ENCODE results near the gene LGALS7. TPM values are rescaled to one million over a fixed set of nuclear protein-coding genes. Genes with fewer than 3 reads are reported as not detected.

The LGALS7 gene
- polyA plus RNA-seq, 10 donors: 0.49 to 35.7 (median 0.60) TPM; not detected in 2

DNA sequence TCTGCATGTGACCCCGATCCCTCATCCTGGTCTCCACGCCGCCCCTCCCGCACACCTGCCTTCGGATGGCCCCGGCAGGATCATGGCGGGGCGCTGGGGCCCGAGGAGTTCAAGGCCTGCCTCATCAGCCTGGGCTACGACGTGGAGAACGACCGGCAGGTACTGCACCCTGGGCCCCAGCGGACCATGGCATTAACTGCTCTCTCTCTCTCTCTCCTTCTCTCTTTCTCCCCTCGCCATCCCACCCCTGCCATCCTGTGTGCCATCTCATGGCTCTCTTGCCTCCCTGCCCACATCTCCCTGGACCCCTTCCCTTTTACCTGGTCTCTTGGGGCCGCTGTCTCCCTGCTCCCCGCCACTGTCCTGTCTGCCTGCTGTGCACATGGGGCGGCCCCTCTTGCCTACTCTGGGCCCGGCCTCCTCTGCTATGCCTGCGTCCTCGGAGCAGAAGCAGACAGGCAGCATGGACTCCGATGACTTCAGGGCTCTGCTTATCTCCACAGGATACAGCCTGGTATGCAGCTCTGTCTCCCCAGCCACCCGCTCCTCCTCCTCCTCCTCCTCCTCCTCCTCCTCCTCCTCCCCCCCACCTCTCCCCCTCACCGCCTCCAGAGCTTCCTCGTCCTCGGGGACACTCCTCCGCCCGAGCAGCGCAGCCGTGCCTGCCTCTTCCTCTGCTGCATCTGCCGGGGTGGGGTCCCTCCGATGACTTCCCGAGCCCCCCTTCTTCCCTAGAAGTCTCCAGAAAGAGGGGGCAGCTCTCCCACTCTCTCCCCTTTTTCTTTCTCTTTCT, 45.3 kb downstream of the LGALS7 start:
- DNase-seq: no peak

DNA sequence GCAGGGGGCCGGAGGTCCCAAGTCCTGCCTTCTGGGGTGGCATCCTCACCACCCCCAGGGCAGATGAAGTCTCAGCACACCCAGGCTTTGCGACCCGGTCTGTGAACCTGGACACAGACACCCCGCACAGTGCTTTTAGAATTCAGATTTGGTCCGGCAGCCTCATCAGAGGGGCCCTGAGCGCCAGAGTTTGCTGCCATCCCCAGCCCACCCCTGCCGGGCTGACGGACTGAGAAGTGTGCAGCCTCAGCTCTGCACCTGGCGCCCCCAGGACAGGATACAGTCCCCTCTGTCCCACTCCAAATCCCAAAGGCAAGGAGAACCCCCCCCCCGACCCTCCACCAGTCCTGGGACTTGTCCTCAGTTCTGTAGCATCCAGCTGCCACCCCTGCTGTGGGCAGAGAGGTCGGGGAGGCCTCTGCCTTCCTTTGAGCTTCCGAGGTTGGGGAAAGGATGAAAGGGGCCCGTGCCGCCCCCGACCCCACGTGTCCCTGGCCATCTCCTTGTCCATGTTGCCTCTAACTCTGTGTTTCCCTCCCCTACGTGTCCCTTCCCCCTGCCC, 45.9 kb downstream of the LGALS7 start:
- DNase-seq: no peak

DNA sequence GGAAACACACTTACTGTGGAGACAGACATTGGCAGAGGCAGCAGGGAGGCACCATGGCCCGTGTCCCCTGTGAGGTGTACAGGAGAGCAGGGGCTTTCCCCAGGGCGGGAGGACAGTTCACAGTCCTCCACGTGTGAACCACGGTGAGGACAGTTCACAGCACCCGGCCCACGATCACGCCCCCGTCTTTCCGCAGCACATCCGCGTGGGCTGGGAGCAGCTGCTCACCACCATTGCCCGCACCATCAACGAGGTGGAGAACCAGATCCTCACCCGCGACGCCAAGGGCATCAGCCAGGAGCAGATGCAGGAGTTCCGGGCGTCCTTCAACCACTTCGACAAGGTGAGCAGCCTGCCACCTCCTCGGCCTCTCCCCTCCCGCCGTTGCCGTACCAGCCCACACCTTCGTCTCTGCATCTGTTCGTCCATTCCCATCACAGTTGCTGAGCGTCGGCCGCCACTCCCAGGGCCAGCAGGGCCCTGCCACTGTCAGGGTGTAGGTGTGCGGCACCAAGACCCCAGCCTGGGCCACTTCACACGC, 46.5 kb downstream of the LGALS7 start:
- DNase-seq: no peak

DNA sequence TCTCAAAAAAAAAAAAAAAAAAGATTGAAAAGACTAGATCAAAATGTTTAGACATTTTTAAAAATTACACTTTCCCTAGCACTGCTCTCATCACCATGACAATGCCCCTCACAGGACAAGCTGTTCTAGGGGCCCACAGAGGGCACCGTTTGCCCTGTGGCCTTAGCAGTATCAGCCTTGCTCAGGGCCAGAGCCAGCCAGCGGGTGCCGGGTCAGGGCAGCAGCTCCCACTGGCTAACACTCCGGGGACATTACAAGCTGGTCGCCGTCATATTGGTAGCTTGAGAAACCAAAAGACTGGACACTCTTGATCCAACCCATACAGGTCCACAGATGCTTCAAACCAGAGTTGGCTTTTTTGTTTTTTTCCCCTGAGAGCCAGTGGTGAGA, 47.0 kb downstream of the LGALS7 start:
- no peak for DNase-seq

DNA sequence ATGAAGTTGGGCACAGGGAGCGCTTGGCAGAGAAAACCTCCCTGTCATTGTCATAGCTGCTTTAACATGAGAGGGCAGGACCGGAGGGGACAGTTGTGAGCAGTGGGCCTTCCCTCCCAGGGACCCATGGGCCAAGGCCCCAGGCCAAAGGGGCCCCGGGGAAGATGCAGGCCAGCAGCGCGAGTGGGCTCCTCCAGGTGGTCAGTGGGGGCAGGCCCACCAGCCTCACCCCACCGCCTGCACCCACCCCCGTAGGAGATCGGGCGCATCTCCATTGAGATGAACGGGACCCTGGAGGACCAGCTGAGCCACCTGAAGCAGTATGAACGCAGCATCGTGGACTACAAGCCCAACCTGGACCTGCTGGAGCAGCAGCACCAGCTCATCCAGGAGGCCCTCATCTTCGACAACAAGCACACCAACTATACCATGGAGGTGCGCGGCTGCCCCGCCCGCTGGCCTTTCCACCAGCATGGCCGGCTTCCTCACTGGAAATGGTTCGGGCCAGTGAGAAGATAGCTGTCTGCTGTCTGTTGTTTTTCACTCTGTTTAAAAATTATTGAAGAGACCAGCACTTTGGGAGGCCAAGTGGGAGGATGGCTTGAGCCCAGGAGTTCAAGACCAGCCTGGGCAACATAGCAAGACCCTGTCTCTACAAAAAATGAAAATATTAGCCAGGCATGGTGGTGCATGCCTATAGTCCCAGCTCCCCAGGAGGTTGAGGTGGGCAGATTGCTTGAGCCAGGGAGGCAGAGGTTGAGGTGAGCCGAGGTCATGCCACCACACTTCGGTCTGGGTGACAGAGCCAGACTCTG, 47.6 kb downstream of the LGALS7 start:
- DNase-seq: no peak

DNA sequence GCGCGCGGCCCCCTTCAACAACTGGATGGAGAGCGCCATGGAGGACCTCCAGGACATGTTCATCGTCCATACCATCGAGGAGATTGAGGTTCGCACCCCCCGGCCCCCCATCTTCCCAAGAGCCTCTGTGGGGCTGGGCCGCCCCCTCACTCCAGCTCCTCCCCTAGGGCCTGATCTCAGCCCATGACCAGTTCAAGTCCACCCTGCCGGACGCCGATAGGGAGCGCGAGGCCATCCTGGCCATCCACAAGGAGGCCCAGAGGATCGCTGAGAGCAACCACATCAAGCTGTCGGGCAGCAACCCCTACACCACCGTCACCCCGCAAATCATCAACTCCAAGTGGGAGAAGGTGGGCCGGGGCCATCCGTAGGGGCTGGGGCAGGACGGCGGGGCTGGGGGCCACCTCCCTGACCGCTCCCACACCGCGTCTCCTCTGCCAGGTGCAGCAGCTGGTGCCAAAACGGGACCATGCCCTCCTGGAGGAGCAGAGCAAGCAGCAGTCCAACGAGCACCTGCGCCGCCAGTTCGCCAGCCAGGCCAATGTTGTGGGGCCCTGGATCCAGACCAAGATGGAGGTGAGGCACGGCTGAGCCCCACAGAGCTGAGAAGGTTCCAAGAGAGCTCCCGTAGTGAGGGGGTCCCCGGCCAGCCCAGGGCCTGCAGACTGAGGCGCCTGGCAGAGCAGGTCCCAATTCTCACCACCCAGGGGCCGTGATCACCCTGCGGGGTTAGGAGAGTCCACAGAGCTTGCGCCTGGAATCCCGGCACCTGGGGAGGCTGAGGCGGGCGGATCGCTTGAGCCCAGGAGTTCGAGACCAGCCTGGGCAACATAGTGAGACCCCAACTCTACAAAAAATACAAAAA, 49.1 kb downstream of the LGALS7 start:
- no peak for DNase-seq

DNA sequence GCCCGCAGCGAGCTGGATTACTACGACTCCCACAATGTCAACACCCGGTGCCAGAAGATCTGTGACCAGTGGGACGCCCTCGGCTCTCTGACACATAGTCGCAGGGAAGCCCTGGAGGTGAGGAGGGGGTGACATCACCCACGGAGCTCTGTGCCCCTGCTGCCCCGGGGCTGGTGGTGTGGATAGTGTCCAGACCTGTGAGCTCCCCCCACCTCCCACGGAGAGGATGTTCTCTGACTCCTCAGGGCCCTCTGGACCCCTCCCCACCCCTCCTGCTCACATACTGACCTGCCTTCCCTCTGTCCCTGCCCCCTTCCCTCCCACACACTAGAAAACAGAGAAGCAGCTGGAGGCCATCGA, 49.7 kb downstream of the LGALS7 start:
- DNase-seq: no peak

DNA sequence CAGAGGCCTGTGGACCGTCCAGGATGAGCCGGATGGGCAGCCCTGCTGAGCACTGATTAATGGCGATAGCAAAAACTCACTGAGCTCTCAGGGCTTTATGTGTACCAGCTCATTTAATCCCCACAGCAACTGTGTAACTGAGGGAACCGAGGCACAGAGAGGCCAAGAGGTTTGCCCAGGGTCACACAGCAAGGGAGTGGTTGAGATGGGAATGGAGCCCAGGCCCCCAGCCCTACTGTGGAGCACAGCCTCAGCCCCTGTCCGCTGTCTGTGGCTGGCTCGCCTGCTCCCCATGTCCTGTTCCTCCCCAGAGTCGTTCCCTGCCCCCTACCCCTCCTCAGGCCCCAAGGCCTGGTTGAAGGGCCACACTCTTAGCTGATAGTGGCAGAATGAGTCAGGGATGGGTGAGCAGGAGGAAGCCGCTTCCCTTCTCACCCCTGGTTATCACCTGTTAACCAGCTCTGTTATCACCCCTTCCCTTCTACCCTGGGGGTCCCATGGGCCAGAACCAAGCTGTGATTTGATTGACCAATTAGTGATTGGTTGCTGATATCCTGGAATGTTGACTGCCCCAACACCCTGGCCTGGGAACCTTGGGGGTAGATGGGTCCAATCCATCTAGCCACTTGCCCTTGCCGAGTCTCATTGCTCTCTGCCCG, 50.2 kb downstream of the LGALS7 start:
- DNase-seq: no peak

DNA sequence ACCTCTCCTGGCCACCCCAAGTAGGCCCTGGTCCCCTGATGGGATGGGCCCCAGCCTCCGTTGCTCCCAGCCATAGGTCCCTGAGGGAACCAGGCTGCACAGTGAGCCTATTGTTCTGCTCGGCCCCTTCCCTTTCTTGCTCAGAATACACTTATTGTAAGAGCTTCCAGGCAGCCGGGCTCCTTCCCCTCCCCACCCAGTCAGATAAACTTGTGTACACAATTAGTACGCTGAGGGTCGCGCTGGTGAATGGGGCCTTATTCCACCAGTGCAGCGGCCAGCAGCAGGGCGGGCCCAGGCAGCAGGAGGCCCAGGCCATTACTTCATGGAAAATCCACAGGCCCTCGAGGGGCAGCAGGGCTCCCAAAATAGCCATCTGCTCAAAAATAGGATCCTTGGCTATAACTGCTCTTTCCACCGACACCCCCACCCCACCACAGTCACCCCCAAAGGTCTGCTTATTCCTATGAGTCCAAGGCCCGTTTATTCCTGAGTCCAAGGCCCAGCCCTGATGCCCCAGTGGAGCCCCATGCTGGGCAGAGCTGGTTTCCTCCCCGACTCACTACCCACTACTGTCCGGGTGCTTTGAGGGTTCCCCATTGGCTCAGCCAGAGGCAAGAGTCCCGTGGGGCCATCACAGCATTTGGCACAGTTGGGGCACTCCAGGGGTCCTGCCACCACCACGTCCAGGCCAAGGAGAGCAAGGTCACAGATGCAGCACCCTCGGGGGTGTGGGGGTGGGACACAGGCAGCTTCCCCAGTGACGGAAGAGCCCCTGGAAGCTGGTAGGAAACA, 51.1 kb downstream of the LGALS7 start:
- DNase-seq: peak in 1 of 3 donors; percentile 87

DNA sequence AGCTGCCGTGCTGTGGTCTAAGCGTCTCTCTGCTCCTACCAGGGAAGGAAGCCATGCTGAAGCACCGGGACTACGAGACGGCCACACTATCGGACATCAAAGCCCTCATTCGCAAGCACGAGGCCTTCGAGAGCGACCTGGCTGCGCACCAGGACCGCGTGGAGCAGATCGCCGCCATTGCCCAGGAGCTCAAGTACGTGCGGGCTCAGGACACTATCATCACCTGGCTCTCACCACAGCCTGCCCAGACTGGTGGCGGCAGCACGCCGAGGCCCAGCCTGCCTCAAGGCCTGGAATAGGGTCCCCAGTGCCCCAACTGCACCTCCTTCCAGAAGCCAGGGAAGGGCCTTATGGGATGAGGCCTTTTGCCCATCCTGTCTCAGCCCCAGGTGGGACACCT, 51.8 kb downstream of the LGALS7 start:
- no peak for DNase-seq

Other genes with a start within 250 kb of the LGALS7 start
- gene MAP4K1, start 155.6 kb downstream of the LGALS7 start, polyA plus RNA-seq (ENCODE audit: insufficient read length in 10 of 10): 10 to 100 TPM in 4 of 10 donors, 1 to 10 TPM in 6; 2.7 to 19.2 (median 9.1) TPM
- 100 to 1,000 TPM; 343 to 391 (median 353) TPM for gene EIF3K, start 154.3 kb downstream of the LGALS7 start, polyA plus RNA-seq (ENCODE audit: insufficient read length in 10 of 10)
- gene ACTN4, start 125.9 kb downstream of the LGALS7 start, polyA plus RNA-seq (ENCODE audit: insufficient read length in 10 of 10): 100 to 1,000 TPM; 173 to 278 (median 195) TPM
- gene CAPN12, start 29.0 kb downstream of the LGALS7 start, polyA plus RNA-seq (ENCODE audit: insufficient read length in 10 of 10): 1 to 10 TPM in 4 of 10 donors, under 1 TPM in 6; 0.71 to 2.2 (median 0.94) TPM
- gene LGALS7B, start 15.7 kb upstream of the LGALS7 start, polyA plus RNA-seq (ENCODE audit: insufficient read length in 10 of 10): 10 to 100 TPM in 2 of 10 donors, 1 to 10 TPM in 2, under 1 TPM in 4, not detected in 2; 0.46 to 90.7 (median 1.1) TPM
- 1 to 10 TPM in 4 of 10 donors, under 1 TPM in 6; 0.45 to 2.7 (median 0.90) TPM for gene LGALS4, start 39.4 kb upstream of the LGALS7 start, polyA plus RNA-seq (ENCODE audit: insufficient read length in 10 of 10)
- gene ECH1, start 58.3 kb upstream of the LGALS7 start, polyA plus RNA-seq (ENCODE audit: insufficient read length in 10 of 10): 100 to 1,000 TPM in 8 of 10 donors, 10 to 100 TPM in 2; 90.8 to 164 (median 109) TPM
- gene HNRNPL, start 76.5 kb upstream of the LGALS7 start, polyA plus RNA-seq (ENCODE audit: insufficient read length in 10 of 10): 100 to 1,000 TPM; 240 to 346 (median 278) TPM
- gene RINL, start 104.8 kb upstream of the LGALS7 start, polyA plus RNA-seq (ENCODE audit: insufficient read length in 10 of 10): 10 to 100 TPM in 5 of 10 donors, 1 to 10 TPM in 5; 7.3 to 12.5 (median 9.9) TPM
- gene SIRT2, start 126.1 kb upstream of the LGALS7 start, polyA plus RNA-seq (ENCODE audit: insufficient read length in 10 of 10): 100 to 1,000 TPM in 5 of 10 donors, 10 to 100 TPM in 5; 80.9 to 129 (median 97.4) TPM
- gene NFKBIB, start 126.5 kb upstream of the LGALS7 start, polyA plus RNA-seq (ENCODE audit: insufficient read length in 10 of 10): 10 to 100 TPM in 1 of 10 donors, 1 to 10 TPM in 9; 6.9 to 10.0 (median 8.5) TPM
- 10 to 100 TPM in 1 of 10 donors, 1 to 10 TPM in 9; 3.6 to 10.0 (median 6.2) TPM for gene CCER2, start 138.7 kb upstream of the LGALS7 start, polyA plus RNA-seq (ENCODE audit: insufficient read length in 10 of 10)
- gene SARS2, start 157.2 kb upstream of the LGALS7 start, polyA plus RNA-seq (ENCODE audit: insufficient read length in 10 of 10): 10 to 100 TPM; 19.6 to 35.4 (median 23.6) TPM
- gene MRPS12, start 157.4 kb upstream of the LGALS7 start, polyA plus RNA-seq (ENCODE audit: insufficient read length in 10 of 10): 10 to 100 TPM; 11.3 to 23.2 (median 17.0) TPM
- gene FBXO17, start 202.2 kb upstream of the LGALS7 start, polyA plus RNA-seq (ENCODE audit: insufficient read length in 10 of 10): 10 to 100 TPM; 20.9 to 32.8 (median 24.7) TPM

Data from muscle of back (tissue), 11 donors.